HEK293 (cell line): ENCODE data around the gene UCHL3.

Experiments used
- CTCF ChIA-PET: fragments of 350-600 bp; formaldehyde crosslinking; extraction: SDS; loops from one replicate; lab custom pipeline; 2021; ENCODE audit warnings: antibody characterized with exemption; lab: Yijun Ruan, JAX
- POLR2A ChIA-PET: fragments of 300-600 bp; formaldehyde crosslinking; extraction: SDS; loops from one replicate; lab custom pipeline; 2020; ENCODE audit warnings: antibody characterized with exemption, inconsistent platforms; lab: Yijun Ruan, JAX
- H3K27ac ChIP-seq: fragments of 200-500 bp; sonication (Bioruptor generic); 2 replicates; pipeline ENCODE4 v1.5.1; 2014; ENCODE audit warnings: low read depth, low read length, control low read depth, inconsistent platforms; ENCODE audit errors: extremely low read depth
- H3K36me3 ChIP-seq, 2 experiments: fragments of 200-500 bp in 1 of 2; sonication (Bioruptor generic) in 1 of 2; 1 replicate in 1 of 2; 2 replicates in 1 of 2; pipeline ENCODE4 v1.5.1; 2014 to 2017; ENCODE audit warnings: inconsistent platforms in 2 of 2, low read length in 2 of 2; ENCODE audit not compliant: control insufficient read depth in 2 of 2, insufficient read depth in 1 of 2
- H3K4me1 ChIP-seq: fragments of 200-500 bp; sonication (Bioruptor generic); 2 replicates; pipeline ENCODE4 v1.5.1; 2014; ENCODE audit warnings: mild to moderate bottlenecking, low read length, inconsistent platforms; ENCODE audit not compliant: control insufficient read depth, insufficient read depth
- H3K4me3 ChIP-seq: 2 replicates; pipeline ENCODE4 v1.5.1; 2011; ENCODE audit warnings: low read depth, mild to moderate bottlenecking, control low read depth, low read length, moderate library complexity
- H3K9me3 ChIP-seq: fragments of 200-500 bp; sonication (Bioruptor generic); 2 replicates; pipeline ENCODE4 v1.5.1; 2014; ENCODE audit warnings: low read depth, low read length, inconsistent platforms; ENCODE audit not compliant: control insufficient read depth, insufficient read depth
- KLF16 ChIP-seq: fragments of 450-650 bp; formaldehyde crosslinking; IDR thresholded peaks from 2 replicates; pipeline ENCODE4 v1.5.1; 2017; ENCODE audit warnings: missing biosample characterization, missing genetic modification characterization
- KLF8 ChIP-seq: fragments of 450-650 bp; formaldehyde crosslinking; IDR thresholded peaks from 2 replicates; pipeline ENCODE4 v1.5.1; 2016; ENCODE audit warnings: missing biosample characterization, missing genetic modification characterization
- SP7 ChIP-seq: fragments of 450-650 bp; formaldehyde crosslinking; IDR thresholded peaks from 2 replicates; pipeline ENCODE4 v1.5.1; 2016; ENCODE audit warnings: missing biosample characterization, missing genetic modification characterization
- TRIM28 ChIP-seq: IDR thresholded peaks from 2 replicates; pipeline ENCODE4 v1.6.1; 2011; ENCODE audit warnings: low read length, control low read depth, borderline replicate concordance
- WT1 ChIP-seq: fragments of 450-650 bp; formaldehyde crosslinking; IDR thresholded peaks from 2 replicates; pipeline ENCODE4 v1.5.1; 2016; ENCODE audit warnings: missing biosample characterization, missing genetic modification characterization
- ZBTB17 ChIP-seq: fragments of 450-650 bp; formaldehyde crosslinking; IDR thresholded peaks from 2 replicates; pipeline ENCODE4 v1.5.1; 2016; ENCODE audit warnings: missing biosample characterization, missing genetic modification characterization
- ZBTB8A ChIP-seq: fragments of 450-650 bp; formaldehyde crosslinking; IDR thresholded peaks from 2 replicates; pipeline ENCODE4 v1.5.1; 2016; ENCODE audit warnings: missing biosample characterization, missing genetic modification characterization
- ZFHX2 ChIP-seq: fragments of 450-650 bp; formaldehyde crosslinking; conservative IDR thresholded peaks from 2 replicates; pipeline ENCODE4 v1.5.1; 2016; ENCODE audit warnings: missing biosample characterization, missing genetic modification characterization
- ZFP37 ChIP-seq: fragments of 450-650 bp; formaldehyde crosslinking; IDR thresholded peaks from 2 replicates; pipeline ENCODE4 v1.5.1; 2016; ENCODE audit warnings: missing biosample characterization, missing genetic modification characterization
- ZNF114 ChIP-seq: fragments of 450-650 bp; formaldehyde crosslinking; IDR thresholded peaks from 2 replicates; pipeline ENCODE4 v1.5.0; 2017; ENCODE audit warnings: missing biosample characterization, missing genetic modification characterization
- ZNF132 ChIP-seq: fragments of 450-650 bp; formaldehyde crosslinking; IDR thresholded peaks from 2 replicates; pipeline ENCODE4 v1.5.1; 2017; ENCODE audit warnings: missing biosample characterization, missing genetic modification characterization, borderline replicate concordance
- ZNF19 ChIP-seq: fragments of 450-650 bp; formaldehyde crosslinking; IDR thresholded peaks from 2 replicates; pipeline ENCODE4; 2016; ENCODE audit warnings: missing biosample characterization, missing genetic modification characterization, low read depth
- ZNF2 ChIP-seq: fragments of 450-650 bp; formaldehyde crosslinking; IDR thresholded peaks from 2 replicates; pipeline ENCODE4 v1.5.1; 2016; ENCODE audit warnings: missing biosample characterization, missing genetic modification characterization
- ZNF202 ChIP-seq: fragments of 450-650 bp; formaldehyde crosslinking; IDR thresholded peaks from 2 replicates; pipeline ENCODE4 v1.5.1; 2016; ENCODE audit warnings: missing biosample characterization, missing genetic modification characterization, borderline replicate concordance
- ZNF266 ChIP-seq: fragments of 450-650 bp; formaldehyde crosslinking; IDR thresholded peaks from 2 replicates; pipeline ENCODE4 v1.5.1; 2016; ENCODE audit warnings: missing biosample characterization, missing genetic modification characterization, low read depth
- ZNF335 ChIP-seq: fragments of 450-650 bp; formaldehyde crosslinking; conservative IDR thresholded peaks from 2 replicates; pipeline ENCODE4 v1.5.1; 2016; ENCODE audit warnings: missing biosample characterization, missing genetic modification characterization
- ZNF354C ChIP-seq: fragments of 450-650 bp; formaldehyde crosslinking; IDR thresholded peaks from 2 replicates; pipeline ENCODE4 v1.5.1; 2016; ENCODE audit warnings: missing biosample characterization, missing genetic modification characterization, low read depth, borderline replicate concordance
- ZNF394 ChIP-seq: fragments of 450-650 bp; formaldehyde crosslinking; IDR thresholded peaks from 2 replicates; pipeline ENCODE4 v1.5.1; 2016; ENCODE audit warnings: missing biosample characterization, missing genetic modification characterization, mild to moderate bottlenecking, moderate library complexity, borderline replicate concordance
- ZNF416 ChIP-seq: fragments of 450-650 bp; formaldehyde crosslinking; IDR thresholded peaks from 2 replicates; pipeline ENCODE4 v1.5.1; 2016; ENCODE audit warnings: missing biosample characterization, missing genetic modification characterization
- ZNF558 ChIP-seq: fragments of 450-650 bp; formaldehyde crosslinking; IDR thresholded peaks from 2 replicates; pipeline ENCODE4 v1.5.1; 2016; ENCODE audit warnings: missing biosample characterization, missing genetic modification characterization
- ZNF571 ChIP-seq: fragments of 450-650 bp; formaldehyde crosslinking; IDR thresholded peaks from 2 replicates; pipeline ENCODE4 v1.5.0; 2017; ENCODE audit warnings: missing biosample characterization, missing genetic modification characterization
- ZNF76 ChIP-seq: fragments of 450-650 bp; formaldehyde crosslinking; IDR thresholded peaks from 2 replicates; pipeline ENCODE4; 2016; ENCODE audit warnings: low read depth, missing biosample characterization, missing genetic modification characterization, borderline replicate concordance
- TF ChIP-seq, protein P1 (sequence below): fragments of 450-650 bp; formaldehyde crosslinking; IDR thresholded peaks from 2 replicates; pipeline ENCODE4 v1.5.1; 2016; ENCODE audit warnings: missing biosample characterization, missing genetic modification characterization
- TF ChIP-seq, protein P2 (sequence below): fragments of 450-650 bp; formaldehyde crosslinking; IDR thresholded peaks from 2 replicates; pipeline ENCODE4 v1.5.1; 2016; ENCODE audit warnings: missing biosample characterization, missing genetic modification characterization
- TF ChIP-seq, protein P3 (sequence below): fragments of 450-650 bp; formaldehyde crosslinking; IDR thresholded peaks from 2 replicates; pipeline ENCODE4 v1.5.1; 2016; ENCODE audit warnings: missing biosample characterization, missing genetic modification characterization
- TF ChIP-seq, protein P4 (sequence below): fragments of 450-650 bp; formaldehyde crosslinking; IDR thresholded peaks from 2 replicates; pipeline ENCODE4 v1.5.1; 2016; ENCODE audit warnings: missing biosample characterization, missing genetic modification characterization
- TF ChIP-seq, protein P5 (sequence below): fragments of 450-650 bp; formaldehyde crosslinking; IDR thresholded peaks from 2 replicates; pipeline ENCODE4 v1.5.1; 2016; ENCODE audit warnings: missing biosample characterization, missing genetic modification characterization
- TF ChIP-seq, protein P6 (sequence below): fragments of 450-650 bp; formaldehyde crosslinking; IDR thresholded peaks from 2 replicates; pipeline ENCODE4 v1.5.1; 2016; ENCODE audit warnings: missing biosample characterization, missing genetic modification characterization, low read depth

Gene UCHL3

DNA sequence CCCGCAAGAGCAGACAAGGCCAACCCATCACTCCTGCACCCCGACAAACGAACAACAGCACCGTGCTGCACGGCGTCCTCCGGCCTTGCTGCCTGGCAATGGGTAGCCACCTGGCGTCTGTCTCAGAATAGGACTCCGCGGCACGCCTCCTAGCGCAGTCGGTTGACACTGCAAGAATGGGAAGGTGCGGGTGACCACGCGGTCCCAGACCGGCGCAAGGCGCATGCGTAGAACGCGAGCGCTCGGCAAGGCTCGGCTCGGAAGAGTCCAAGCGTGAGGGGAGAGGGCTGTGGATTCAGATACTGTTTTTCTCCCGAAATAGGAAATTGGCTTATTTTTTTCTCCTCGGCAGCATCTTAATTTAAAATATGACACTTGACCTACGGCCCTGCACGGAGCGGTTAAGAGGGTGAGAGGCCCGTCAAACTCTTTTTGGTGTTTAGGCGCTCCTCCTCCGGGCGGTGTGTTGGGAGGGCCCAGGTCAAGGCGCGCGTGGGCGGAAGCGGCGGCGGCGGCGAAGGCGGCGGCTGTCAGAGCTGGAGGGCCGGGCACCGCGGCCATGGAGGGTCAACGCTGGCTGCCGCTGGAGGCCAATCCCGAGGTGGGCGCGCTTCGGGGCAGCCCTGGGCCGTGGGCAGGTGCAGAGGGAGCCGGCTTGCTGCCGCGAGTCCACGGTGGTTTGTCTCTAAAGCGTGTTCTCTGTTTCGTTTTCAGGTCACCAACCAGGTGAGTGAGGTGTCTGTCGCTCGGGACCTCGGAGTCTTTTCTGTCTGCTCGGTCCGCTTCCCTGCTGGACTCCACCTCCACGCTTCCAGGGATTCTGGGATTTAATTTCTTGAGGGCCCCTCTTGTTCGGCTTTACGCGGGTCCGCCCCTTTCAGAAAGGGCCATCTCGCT, at the start of gene UCHL3:
Gene UCHL3 (plus strand): TSS at position 530 of the 897 bp plus-strand sequence. CDS start 30 bp downstream, at position 560.
- peak within 1 kb of the TSS; percentile 79 for H3K27ac ChIP-seq
- no peaks in the 10 kb centered on the region for H3K9me3 ChIP-seq
- peaks cover 0 to 19% of the 10 kb centered on the region in 2 experiments; a peak in 1 of 3 replicates for H3K36me3 ChIP-seq
- ChIA-PET POLR2A (interaction anchor here (0.6 to 2.0 kb wide), 2 partner anchors 11 to 1440 kb away, joined by 6 to 7 read pairs; partner anchors contain the start of gene COMMD6), CTCF (interaction anchor here (0.7 to 1.5 kb wide), 3 partner anchors 8 to 68 kb away, joined by 3 to 5 read pairs (median 5); partner anchors contain the start of gene TBC1D4)
- H3K4me3 ChIP-seq: peak within 1 kb of the TSS; percentile 78
- no peaks in the 10 kb centered on the region for H3K4me1 ChIP-seq
- no peak for TF ChIP-seq ZNF132 (tag by site-specific recombination)
- no peak for TF ChIP-seq ZNF416 (tag by site-specific recombination)
- no peak for TF ChIP-seq KLF16 (tag by site-specific recombination)
- TF ChIP-seq ZNF76: peak; percentile 62
- no peak; the same call in 1 of the 2 replicates for TF ChIP-seq ZNF558 (tag by site-specific recombination)
- no peak for TF ChIP-seq ZNF202 (tag by site-specific recombination)
- no peak for TF ChIP-seq ZNF114
- TF ChIP-seq ZNF394 (tag by site-specific recombination): 0 out of 2 replicates have a peak, but pooled peaks have one; percentile 13
- peak; percentile 91 for TF ChIP-seq ZFHX2 (tag by site-specific recombination)
- TF ChIP-seq, protein P1, sequence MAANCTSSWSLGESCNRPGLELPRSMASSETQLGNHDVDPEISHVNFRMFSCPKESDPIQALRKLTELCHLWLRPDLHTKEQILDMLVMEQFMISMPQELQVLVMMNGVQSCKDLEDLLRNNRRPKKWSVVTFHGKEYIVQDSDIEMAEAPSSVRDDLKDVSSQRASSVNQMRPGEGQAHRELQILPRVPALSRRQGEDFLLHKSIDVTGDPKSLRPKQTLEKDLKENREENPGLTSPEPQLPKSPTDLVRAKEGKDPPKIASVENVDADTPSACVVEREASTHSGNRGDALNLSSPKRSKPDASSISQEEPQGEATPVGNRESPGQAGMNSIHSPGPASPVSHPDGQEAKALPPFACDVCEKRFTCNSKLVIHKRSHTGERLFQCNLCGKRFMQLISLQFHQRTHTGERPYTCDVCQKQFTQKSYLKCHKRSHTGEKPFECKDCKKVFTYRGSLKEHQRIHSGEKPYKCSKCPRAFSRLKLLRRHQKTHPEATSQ: no peak
- peak; percentile 72 for TF ChIP-seq ZNF335 (tag by site-specific recombination)
- TF ChIP-seq, protein P2, sequence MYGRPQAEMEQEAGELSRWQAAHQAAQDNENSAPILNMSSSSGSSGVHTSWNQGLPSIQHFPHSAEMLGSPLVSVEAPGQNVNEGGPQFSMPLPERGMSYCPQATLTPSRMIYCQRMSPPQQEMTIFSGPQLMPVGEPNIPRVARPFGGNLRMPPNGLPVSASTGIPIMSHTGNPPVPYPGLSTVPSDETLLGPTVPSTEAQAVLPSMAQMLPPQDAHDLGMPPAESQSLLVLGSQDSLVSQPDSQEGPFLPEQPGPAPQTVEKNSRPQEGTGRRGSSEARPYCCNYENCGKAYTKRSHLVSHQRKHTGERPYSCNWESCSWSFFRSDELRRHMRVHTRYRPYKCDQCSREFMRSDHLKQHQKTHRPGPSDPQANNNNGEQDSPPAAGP: no peak
- TF ChIP-seq ZFP37 (tag by site-specific recombination): 0 out of 2 replicates have a peak, but pooled peaks have one; percentile 54
- TF ChIP-seq, protein P3, sequence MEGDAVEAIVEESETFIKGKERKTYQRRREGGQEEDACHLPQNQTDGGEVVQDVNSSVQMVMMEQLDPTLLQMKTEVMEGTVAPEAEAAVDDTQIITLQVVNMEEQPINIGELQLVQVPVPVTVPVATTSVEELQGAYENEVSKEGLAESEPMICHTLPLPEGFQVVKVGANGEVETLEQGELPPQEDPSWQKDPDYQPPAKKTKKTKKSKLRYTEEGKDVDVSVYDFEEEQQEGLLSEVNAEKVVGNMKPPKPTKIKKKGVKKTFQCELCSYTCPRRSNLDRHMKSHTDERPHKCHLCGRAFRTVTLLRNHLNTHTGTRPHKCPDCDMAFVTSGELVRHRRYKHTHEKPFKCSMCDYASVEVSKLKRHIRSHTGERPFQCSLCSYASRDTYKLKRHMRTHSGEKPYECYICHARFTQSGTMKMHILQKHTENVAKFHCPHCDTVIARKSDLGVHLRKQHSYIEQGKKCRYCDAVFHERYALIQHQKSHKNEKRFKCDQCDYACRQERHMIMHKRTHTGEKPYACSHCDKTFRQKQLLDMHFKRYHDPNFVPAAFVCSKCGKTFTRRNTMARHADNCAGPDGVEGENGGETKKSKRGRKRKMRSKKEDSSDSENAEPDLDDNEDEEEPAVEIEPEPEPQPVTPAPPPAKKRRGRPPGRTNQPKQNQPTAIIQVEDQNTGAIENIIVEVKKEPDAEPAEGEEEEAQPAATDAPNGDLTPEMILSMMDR (tag by site-specific recombination): peak; percentile 97
- no peak for TF ChIP-seq ZNF354C (tag by site-specific recombination)
- TF ChIP-seq, protein P4, sequence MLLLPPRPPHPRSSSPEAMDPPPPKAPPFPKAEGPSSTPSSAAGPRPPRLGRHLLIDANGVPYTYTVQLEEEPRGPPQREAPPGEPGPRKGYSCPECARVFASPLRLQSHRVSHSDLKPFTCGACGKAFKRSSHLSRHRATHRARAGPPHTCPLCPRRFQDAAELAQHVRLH (tag by site-specific recombination): no peak
- no peak for TF ChIP-seq ZNF571 (tag by site-specific recombination)
- no peak for TF ChIP-seq WT1 (tag by site-specific recombination)
- no peak for TF ChIP-seq ZNF266
- TF ChIP-seq SP7 (tag by site-specific recombination): peak; percentile 10; the same call in 1 of the 2 replicates
- peak; percentile 74 for TF ChIP-seq TRIM28
- TF ChIP-seq, protein P5, sequence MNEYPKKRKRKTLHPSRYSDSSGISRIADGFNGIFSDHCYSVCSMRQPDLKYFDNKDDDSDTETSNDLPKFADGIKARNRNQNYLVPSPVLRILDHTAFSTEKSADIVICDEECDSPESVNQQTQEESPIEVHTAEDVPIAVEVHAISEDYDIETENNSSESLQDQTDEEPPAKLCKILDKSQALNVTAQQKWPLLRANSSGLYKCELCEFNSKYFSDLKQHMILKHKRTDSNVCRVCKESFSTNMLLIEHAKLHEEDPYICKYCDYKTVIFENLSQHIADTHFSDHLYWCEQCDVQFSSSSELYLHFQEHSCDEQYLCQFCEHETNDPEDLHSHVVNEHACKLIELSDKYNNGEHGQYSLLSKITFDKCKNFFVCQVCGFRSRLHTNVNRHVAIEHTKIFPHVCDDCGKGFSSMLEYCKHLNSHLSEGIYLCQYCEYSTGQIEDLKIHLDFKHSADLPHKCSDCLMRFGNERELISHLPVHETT: no peak
- peak; percentile 37; the same call in 1 of the 2 replicates for TF ChIP-seq KLF8
- TF ChIP-seq ZNF2 (tag by site-specific recombination): peak; percentile 51; the same call in 1 of the 2 replicates
- TF ChIP-seq ZNF19 (tag by site-specific recombination): no peak
- TF ChIP-seq, protein P6, sequence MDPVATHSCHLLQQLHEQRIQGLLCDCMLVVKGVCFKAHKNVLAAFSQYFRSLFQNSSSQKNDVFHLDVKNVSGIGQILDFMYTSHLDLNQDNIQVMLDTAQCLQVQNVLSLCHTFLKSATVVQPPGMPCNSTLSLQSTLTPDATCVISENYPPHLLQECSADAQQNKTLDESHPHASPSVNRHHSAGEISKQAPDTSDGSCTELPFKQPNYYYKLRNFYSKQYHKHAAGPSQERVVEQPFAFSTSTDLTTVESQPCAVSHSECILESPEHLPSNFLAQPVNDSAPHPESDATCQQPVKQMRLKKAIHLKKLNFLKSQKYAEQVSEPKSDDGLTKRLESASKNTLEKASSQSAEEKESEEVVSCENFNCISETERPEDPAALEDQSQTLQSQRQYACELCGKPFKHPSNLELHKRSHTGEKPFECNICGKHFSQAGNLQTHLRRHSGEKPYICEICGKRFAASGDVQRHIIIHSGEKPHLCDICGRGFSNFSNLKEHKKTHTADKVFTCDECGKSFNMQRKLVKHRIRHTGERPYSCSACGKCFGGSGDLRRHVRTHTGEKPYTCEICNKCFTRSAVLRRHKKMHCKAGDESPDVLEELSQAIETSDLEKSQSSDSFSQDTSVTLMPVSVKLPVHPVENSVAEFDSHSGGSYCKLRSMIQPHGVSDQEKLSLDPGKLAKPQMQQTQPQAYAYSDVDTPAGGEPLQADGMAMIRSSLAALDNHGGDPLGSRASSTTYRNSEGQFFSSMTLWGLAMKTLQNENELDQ (tag by site-specific recombination): no peak
- TF ChIP-seq ZBTB8A: peak; percentile 28; the same call in 1 of the 2 replicates
- TF ChIP-seq ZBTB17: peak; percentile 70
